Erythroblast (primary cell): ENCODE data around the gene SUSD3.

Source experiments
- GATA1 ChIP-seq: IDR thresholded peaks from 2 replicates; pipeline ENCODE4 v1.6.1; 2011; ENCODE audit warnings: low read depth, mild to moderate bottlenecking, control low read depth, low read length, moderate library complexity
- POLR2A ChIP-seq: IDR thresholded peaks from 2 replicates; pipeline ENCODE4 v1.6.1; 2011; ENCODE audit warnings: mild to moderate bottlenecking, low read length

- TF ChIP-seq POLR2A (no peak), GATA1 (no peak)
Observed at GRCh38 chr9:93035821-93036351, 22.6 kb upstream of the SUSD3 start.
